ENCODE measurements around the gene KCNJ11.

- TF ChIP-seq CTCF (IDR thresholded peaks at IDR 0.05) (no peak), POLR2A (IDR thresholded peaks at IDR 0.05) (no peak), POLR2AphosphoS5 (IDR thresholded peaks at IDR 0.05) (no peak)
These were observed 39.8 kb upstream of the KCNJ11 start for GRCh38 chr11:17428261-17428660.
